Naive thymus-derived CD4-positive, alpha-beta T cell (primary cell): ENCODE results near the gene EPHB1. TPM values are rescaled to one million over a fixed set of nuclear protein-coding genes. Genes with fewer than 3 reads are reported as not detected.

ENCODE experiments used
- ATAC-seq: fragments of 150-1000 bp; cut with Tn5 transposase; 2 replicates; pipeline ENCODE4 v1.10.0; 2021; ENCODE audit warnings: mild to moderate bottlenecking, moderate library complexity
- CTCF ChIA-PET: fragments of 350-600 bp; sonication (Branson Sonifier 250); formaldehyde crosslinking; loops from one replicate; lab custom pipeline; 2021; ENCODE audit warnings: antibody characterized with exemption; lab: Charles Lee
- POLR2A ChIA-PET: fragments of 350-600 bp; sonication (Branson Sonifier 250); formaldehyde crosslinking; loops from one replicate; lab custom pipeline; 2021; ENCODE audit warnings: antibody characterized with exemption, inconsistent platforms; lab: Charles Lee
- DNase-seq, 9 donors: peaks; one replicate each; pipeline versions ENCODE4 v3.0.0 to v3.0.0-alpha.2; 2020 to 2022; ENCODE audit warnings: mixed read lengths in 1 of 9
- H3K27ac ChIP-seq: one replicate; pipeline ENCODE4 v1.7.0; 2013; ENCODE audit warnings: mild to moderate bottlenecking, low read depth, low read length, moderate library complexity
- H3K27me3 ChIP-seq, 2 donors: one replicate each; pipeline ENCODE4 v1.7.0; 2013; ENCODE audit warnings: low read length in 2 of 2, mild to moderate bottlenecking in 2 of 2, moderate library complexity in 2 of 2; ENCODE audit not compliant: control insufficient read depth in 2 of 2, insufficient read depth in 2 of 2
- H3K36me3 ChIP-seq, 3 experiments: 1 replicate in 2 of 3; 2 replicates in 1 of 3; pipeline ENCODE4 v1.7.0; 2013; ENCODE audit warnings: low read length in 3 of 3, mild to moderate bottlenecking in 3 of 3, moderate library complexity in 1 of 3; ENCODE audit not compliant: insufficient read depth in 3 of 3, control insufficient read depth in 2 of 3
- H3K4me1 ChIP-seq, 2 donors: one replicate each; pipeline ENCODE4 v1.7.0; 2013; ENCODE audit warnings: low read length in 2 of 2, mild to moderate bottlenecking in 2 of 2, moderate library complexity in 1 of 2; ENCODE audit not compliant: control insufficient read depth in 2 of 2, insufficient read depth in 2 of 2
- H3K4me3 ChIP-seq: 2 replicates; pipeline ENCODE4 v1.7.0; 2013; ENCODE audit warnings: mild to moderate bottlenecking, low read length
- H3K9me3 ChIP-seq, 3 experiments: 1 replicate in 2 of 3; 2 replicates in 1 of 3; pipeline ENCODE4 v1.7.0; 2013; ENCODE audit warnings: low read length in 3 of 3; ENCODE audit not compliant: control insufficient read depth in 2 of 3
- H3K27ac Mint-ChIP-seq, 9 donors: one replicate each; pipeline ENCODE4 v1.8.0; 2020 to 2022; ENCODE audit warnings: mixed read lengths in 9 of 9, mild to moderate bottlenecking in 8 of 9, moderate library complexity in 5 of 9, inconsistent platforms in 2 of 9
- H3K27me3 Mint-ChIP-seq, 5 donors: one replicate each; pipeline ENCODE4 v1.8.0; 2021 to 2022; ENCODE audit warnings: mixed read lengths in 5 of 5, mild to moderate bottlenecking in 1 of 5
- H3K36me3 Mint-ChIP-seq, 5 donors: one replicate each; pipeline ENCODE4 v1.8.0; 2020 to 2022; ENCODE audit warnings: mixed read lengths in 5 of 5, mild to moderate bottlenecking in 3 of 5, inconsistent platforms in 1 of 5
- H3K4me1 Mint-ChIP-seq, 7 donors: one replicate each; pipeline ENCODE4 v1.8.0; 2020 to 2022; ENCODE audit warnings: mixed read lengths in 7 of 7, mild to moderate bottlenecking in 3 of 7, inconsistent platforms in 1 of 7
- H3K4me3 Mint-ChIP-seq, 10 donors: one replicate each; pipeline ENCODE4 v1.8.0; 2020 to 2022; ENCODE audit warnings: mild to moderate bottlenecking in 10 of 10, mixed read lengths in 10 of 10, moderate library complexity in 6 of 10, inconsistent platforms in 2 of 10
- H3K9me3 Mint-ChIP-seq, 11 donors: one replicate each; pipeline ENCODE4 v1.8.0; 2020 to 2022; ENCODE audit warnings: mixed read lengths in 11 of 11, mild to moderate bottlenecking in 4 of 11, inconsistent platforms in 1 of 11, moderate library complexity in 1 of 11
- intact Hi-C, 2 donors: fragments of 100-400 bp; cut with micrococcal nuclease; formaldehyde crosslinking; loops; one replicate each; pipeline ENCODE4 v1.15.1; 2023
- polyA plus RNA-seq, 2 donors: library from polyadenylated mRNA; unstranded; fragments of 300-500 nt; fragmentation: Illumina TruSeq; gene quantifications; one replicate each; pipeline ENCODE4 v1.2.3, GENCODE V29; 2021
- total RNA-seq, 6 experiments: library from RNA in 5 of 6; stranded (reverse) in 5 of 6; gene quantifications; 1 replicate in 5 of 6; 2 replicates in 1 of 6; pipeline ENCODE4 v1.2.3 and lab custom pipeline; 2021 to 2026

Gene EPHB1
- total and polyA plus RNA-seq, 7 experiments from 2014 or later = 1.6 to 2.2 (median 1.8) TPM; not detected in 4

- intact Hi-C loops = no loop called here
- Histone ChIP-seq H3K27me3 (no peaks in the 10 kb centered on the region), H3K9me3 (no peaks in the 10 kb centered on the region), H3K4me1 (no peaks in the 10 kb centered on the region), H3K4me3 (no peak overlapping the region), H3K36me3 (no peaks in the 10 kb centered on the region), H3K27ac (no peak overlapping the region)
- ChIA-PET CTCF (no interaction called here), POLR2A (no interaction called here)
- H3K27ac Mint-ChIP-seq = no peak overlapping the region
- H3K4me3 Mint-ChIP-seq = no peak overlapping the region
- H3K9me3 Mint-ChIP-seq = peaks cover 0 to 6% (median 0%) of the 10 kb centered on the region in 11 donors
- ATAC-seq (no peak), DNase-seq (no peak)
- no peaks in the 10 kb centered on the region for H3K4me1 Mint-ChIP-seq
- H3K27me3 Mint-ChIP-seq = peaks cover 0 to 19% (median 5%) of the 10 kb centered on the region in 5 donors
- H3K36me3 Mint-ChIP-seq = no peaks in the 10 kb centered on the region
Observed at GRCh38 chr3:134879990-134880389, 84.9 kb downstream of the EPHB1 start.

GRCh38 chr3:134880431-134880830 is 85.4 kb downstream of the EPHB1 start:
- DNase-seq (no peak), ATAC-seq (no peak)
- Mint-ChIP-seq H3K4me1 (no peaks in the 10 kb centered on the region), H3K4me3 (no peak overlapping the region), H3K27me3 (peaks cover 0 to 16% (median 5%) of the 10 kb centered on the region in 5 donors), H3K36me3 (no peaks in the 10 kb centered on the region), H3K27ac (no peak overlapping the region), H3K9me3 (peaks cover 0 to 6% (median 0%) of the 10 kb centered on the region in 11 donors)
- Histone ChIP-seq H3K36me3 (no peaks in the 10 kb centered on the region), H3K4me3 (no peak overlapping the region), H3K27ac (no peak overlapping the region), H3K27me3 (no peaks in the 10 kb centered on the region), H3K4me1 (no peaks in the 10 kb centered on the region), H3K9me3 (no peaks in the 10 kb centered on the region)
- ChIA-PET CTCF (no interaction called here), POLR2A (no interaction called here)
- intact Hi-C loops = no loop called here

- ChIA-PET POLR2A (no interaction called here), CTCF (no interaction called here)
- no peaks in the 10 kb centered on the region for H3K27me3 ChIP-seq
- no peaks in the 10 kb centered on the region for H3K4me1 ChIP-seq
- H3K9me3 ChIP-seq = no peaks in the 10 kb centered on the region
- intact Hi-C loops = no loop called here
- H3K4me3 ChIP-seq = no peak overlapping the region
- no peak for DNase-seq
- H3K36me3 ChIP-seq = no peaks in the 10 kb centered on the region
- H3K9me3 Mint-ChIP-seq = peaks cover 0 to 6% (median 0%) of the 10 kb centered on the region in 11 donors
- H3K4me3 Mint-ChIP-seq = no peak overlapping the region
- peaks cover 0 to 6% (median 0%) of the 10 kb centered on the region in 7 donors for H3K4me1 Mint-ChIP-seq
- H3K27ac Mint-ChIP-seq = no peak overlapping the region
- ATAC-seq = no peak
- H3K27ac ChIP-seq = no peak overlapping the region
- H3K36me3 Mint-ChIP-seq = no peaks in the 10 kb centered on the region
- peaks cover 0 to 16% (median 5%) of the 10 kb centered on the region in 5 donors for H3K27me3 Mint-ChIP-seq
Observed at GRCh38 chr3:134881305-134881704, 86.2 kb downstream of the EPHB1 start.

GRCh38 chr3:134883697-134884385 is 88.8 kb downstream of the EPHB1 start:
- Mint-ChIP-seq H3K27ac (no peak overlapping the region), H3K4me1 (peaks cover 0 to 7% (median 0%) of the 10 kb centered on the region in 7 donors), H3K9me3 (peaks cover 0 to 6% (median 0%) of the 10 kb centered on the region in 11 donors), H3K4me3 (no peak overlapping the region), H3K27me3 (peaks cover 0 to 12% (median 5%) of the 10 kb centered on the region in 5 donors), H3K36me3 (no peaks in the 10 kb centered on the region)
- H3K27ac ChIP-seq = no peak overlapping the region
- intact Hi-C loops = no loop called here
- no peaks in the 10 kb centered on the region for H3K9me3 ChIP-seq
- CTCF ChIA-PET = no interaction called here
- H3K36me3 ChIP-seq = no peaks in the 10 kb centered on the region
- H3K4me1 ChIP-seq = no peaks in the 10 kb centered on the region
- no peaks in the 10 kb centered on the region for H3K27me3 ChIP-seq
- DNase-seq = no peak
- no peak overlapping the region for H3K4me3 ChIP-seq
- POLR2A ChIA-PET = no interaction called here
- no peak for ATAC-seq

- H3K4me1 Mint-ChIP-seq = peaks cover 0 to 7% (median 0%) of the 10 kb centered on the region in 7 donors
Observed at GRCh38 chr3:134885877-134886621, 91.0 kb downstream of the EPHB1 start.

GRCh38 chr3:134886991-134887390 is 91.9 kb downstream of the EPHB1 start:
- H3K36me3 ChIP-seq = no peaks in the 10 kb centered on the region
- H3K4me1 ChIP-seq = no peaks in the 10 kb centered on the region
- no peaks in the 10 kb centered on the region for H3K27me3 ChIP-seq
- intact Hi-C loops = no loop called here
- no peak overlapping the region for H3K27ac Mint-ChIP-seq
- H3K4me1 Mint-ChIP-seq = peaks cover 0 to 7% (median 0%) of the 10 kb centered on the region in 7 donors
- H3K36me3 Mint-ChIP-seq = no peaks in the 10 kb centered on the region
- ChIA-PET POLR2A (no interaction called here), CTCF (no interaction called here)
- peaks cover 0 to 3% (median 0%) of the 10 kb centered on the region in 11 donors for H3K9me3 Mint-ChIP-seq
- H3K9me3 ChIP-seq = no peaks in the 10 kb centered on the region
- H3K4me3 ChIP-seq = no peak overlapping the region
- H3K4me3 Mint-ChIP-seq = no peak overlapping the region
- peaks cover 0 to 5% (median 0%) of the 10 kb centered on the region in 5 donors for H3K27me3 Mint-ChIP-seq
- no peak for ATAC-seq
- DNase-seq = no peak
- no peak overlapping the region for H3K27ac ChIP-seq

More at GRCh38 chr3:134885877-134886621, 91.0 kb downstream of the EPHB1 start:
- ATAC-seq (peak; percentile 20), DNase-seq (no peak)
- ChIA-PET POLR2A (no interaction called here), CTCF (no interaction called here)
- Mint-ChIP-seq H3K27ac (no peak overlapping the region), H3K36me3 (no peaks in the 10 kb centered on the region), H3K9me3 (peaks cover 0 to 5% (median 0%) of the 10 kb centered on the region in 11 donors), H3K27me3 (peaks cover 0 to 5% (median 2%) of the 10 kb centered on the region in 5 donors), H3K4me3 (no peak overlapping the region)
- Histone ChIP-seq H3K27me3 (no peaks in the 10 kb centered on the region), H3K4me1 (no peaks in the 10 kb centered on the region), H3K36me3 (no peaks in the 10 kb centered on the region), H3K9me3 (no peaks in the 10 kb centered on the region), H3K27ac (no peak overlapping the region), H3K4me3 (no peak overlapping the region)
- intact Hi-C loops = no loop called here
